Measurements from ENCODE around the gene B3GAT1. TPM values are rescaled to one million over a fixed set of nuclear protein-coding genes. Genes with fewer than 3 reads are reported as not detected.
A peak's percentile ranks its signal among the peaks of the same experiment; 100 is the strongest.

The B3GAT1 gene, protein sequence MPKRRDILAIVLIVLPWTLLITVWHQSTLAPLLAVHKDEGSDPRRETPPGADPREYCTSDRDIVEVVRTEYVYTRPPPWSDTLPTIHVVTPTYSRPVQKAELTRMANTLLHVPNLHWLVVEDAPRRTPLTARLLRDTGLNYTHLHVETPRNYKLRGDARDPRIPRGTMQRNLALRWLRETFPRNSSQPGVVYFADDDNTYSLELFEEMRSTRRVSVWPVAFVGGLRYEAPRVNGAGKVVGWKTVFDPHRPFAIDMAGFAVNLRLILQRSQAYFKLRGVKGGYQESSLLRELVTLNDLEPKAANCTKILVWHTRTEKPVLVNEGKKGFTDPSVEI
- total RNA-seq: 0.74 TPM

DNA sequence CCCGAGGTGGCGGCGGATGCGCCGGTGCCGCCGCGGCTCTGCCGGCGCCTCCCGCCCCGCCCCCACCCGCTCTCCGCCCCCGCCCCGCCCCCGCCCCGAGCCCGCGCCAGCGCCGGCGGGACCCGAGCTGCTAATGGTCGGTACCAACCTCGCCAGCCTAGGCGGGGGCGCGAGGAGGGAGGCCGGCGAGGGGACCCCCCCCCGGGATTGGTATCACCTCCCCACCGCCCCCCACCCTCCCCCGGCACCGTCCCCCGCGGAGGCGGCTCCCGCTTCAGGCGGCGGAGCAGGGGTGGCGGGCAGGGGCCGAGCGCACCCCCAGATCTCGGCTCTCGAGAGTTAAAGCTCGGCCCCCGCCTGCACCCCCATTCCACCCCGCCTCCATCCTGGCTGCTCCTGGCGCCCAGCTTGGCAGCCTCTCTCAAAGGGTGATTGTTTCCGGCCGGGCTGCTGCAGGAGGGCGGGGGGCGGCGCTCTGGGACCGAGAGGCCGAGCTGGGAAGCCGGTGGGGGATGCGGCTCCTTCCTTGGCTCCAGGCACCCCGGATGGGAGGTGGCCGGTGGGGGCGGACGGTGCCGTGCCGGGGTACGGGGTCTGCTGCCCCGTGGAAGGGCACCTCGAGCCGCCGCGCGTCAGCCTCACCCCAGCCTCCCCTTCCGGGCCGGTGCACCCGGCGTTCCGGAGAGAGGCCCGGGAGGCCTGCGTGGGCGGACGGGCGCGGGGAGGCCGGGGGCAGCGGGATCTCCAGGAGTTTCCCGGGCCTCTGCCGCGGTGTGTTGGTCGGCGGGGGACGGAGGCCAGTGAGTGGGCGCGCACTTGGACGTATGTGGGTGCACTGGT is at the start of gene B3GAT1:
Gene B3GAT1 (minus strand): TSS at position 40 of the 840 bp plus-strand sequence. CDS start 24,583 bp downstream, outside the sequence.
- peaks cover 9% of the 10 kb centered on the region for H3K27me3 ChIP-seq
- TF ChIP-seq POLR2A (IDR thresholded peaks at IDR 0.05) (no peak), POLR2AphosphoS5 (IDR thresholded peaks at IDR 0.05; ENCODE audit: insufficient read depth in 1 of 2, low read depth in 1 of 2) (no peak)
- TF ChIP-seq, protein P1, sequence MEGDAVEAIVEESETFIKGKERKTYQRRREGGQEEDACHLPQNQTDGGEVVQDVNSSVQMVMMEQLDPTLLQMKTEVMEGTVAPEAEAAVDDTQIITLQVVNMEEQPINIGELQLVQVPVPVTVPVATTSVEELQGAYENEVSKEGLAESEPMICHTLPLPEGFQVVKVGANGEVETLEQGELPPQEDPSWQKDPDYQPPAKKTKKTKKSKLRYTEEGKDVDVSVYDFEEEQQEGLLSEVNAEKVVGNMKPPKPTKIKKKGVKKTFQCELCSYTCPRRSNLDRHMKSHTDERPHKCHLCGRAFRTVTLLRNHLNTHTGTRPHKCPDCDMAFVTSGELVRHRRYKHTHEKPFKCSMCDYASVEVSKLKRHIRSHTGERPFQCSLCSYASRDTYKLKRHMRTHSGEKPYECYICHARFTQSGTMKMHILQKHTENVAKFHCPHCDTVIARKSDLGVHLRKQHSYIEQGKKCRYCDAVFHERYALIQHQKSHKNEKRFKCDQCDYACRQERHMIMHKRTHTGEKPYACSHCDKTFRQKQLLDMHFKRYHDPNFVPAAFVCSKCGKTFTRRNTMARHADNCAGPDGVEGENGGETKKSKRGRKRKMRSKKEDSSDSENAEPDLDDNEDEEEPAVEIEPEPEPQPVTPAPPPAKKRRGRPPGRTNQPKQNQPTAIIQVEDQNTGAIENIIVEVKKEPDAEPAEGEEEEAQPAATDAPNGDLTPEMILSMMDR (IDR thresholded peaks at IDR 0.05): no peak
- DNase-seq (ENCODE audit: extremely low spot score in 2 of 2): no peak
- no peaks in the 10 kb centered on the region for H3K9me3 ChIP-seq
- H3K36me3 ChIP-seq: no peaks in the 10 kb centered on the region
- peaks cover 17% of the 10 kb centered on the region for H3K4me1 ChIP-seq
- H3K4me3 ChIP-seq: peak within 1 kb of the TSS; percentile 37 to 52
- intact Hi-C loops (cut with DNase I): no loop called here
- H3K27ac ChIP-seq: no peak within 1 kb of the TSS

DNA sequence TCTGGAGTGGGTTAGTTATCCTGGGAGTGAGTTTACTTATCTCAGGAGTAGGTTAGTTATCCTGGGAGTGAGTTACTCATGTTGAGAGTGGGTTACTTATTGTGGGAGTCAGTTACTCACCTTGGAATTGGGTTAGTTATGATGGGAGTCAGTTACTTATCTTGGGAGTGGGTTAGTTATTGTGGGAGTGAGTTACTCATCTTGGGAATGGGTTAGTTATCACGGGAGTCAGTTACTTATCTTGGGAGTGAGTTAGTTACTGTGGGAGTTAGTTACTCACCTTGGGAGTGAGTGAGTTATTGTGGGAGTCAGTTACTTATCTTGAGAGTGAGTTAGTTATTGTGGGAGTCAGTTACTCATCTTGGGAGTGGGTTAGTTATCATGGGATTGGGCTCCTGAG is 49.6 kb upstream of the B3GAT1 start:
- no peak for DNase-seq (ENCODE audit: extremely low spot score in 2 of 2)
- intact Hi-C loops (cut with DNase I): no loop called here
- no peaks in the 10 kb centered on the region for H3K27me3 ChIP-seq
- no peak overlapping the region for H3K27ac ChIP-seq
- no peaks in the 10 kb centered on the region for H3K36me3 ChIP-seq
- H3K4me1 ChIP-seq: no peaks in the 10 kb centered on the region
- peaks cover 3% of the 10 kb centered on the region for H3K9me3 ChIP-seq
- TF ChIP-seq, protein P1 (IDR thresholded peaks at IDR 0.05): no peak
- no peak for TF ChIP-seq POLR2AphosphoS5 (IDR thresholded peaks at IDR 0.05; ENCODE audit: insufficient read depth in 1 of 2, low read depth in 1 of 2)
- TF ChIP-seq POLR2A (IDR thresholded peaks at IDR 0.05): no peak
- no peak overlapping the region for H3K4me3 ChIP-seq

DNA sequence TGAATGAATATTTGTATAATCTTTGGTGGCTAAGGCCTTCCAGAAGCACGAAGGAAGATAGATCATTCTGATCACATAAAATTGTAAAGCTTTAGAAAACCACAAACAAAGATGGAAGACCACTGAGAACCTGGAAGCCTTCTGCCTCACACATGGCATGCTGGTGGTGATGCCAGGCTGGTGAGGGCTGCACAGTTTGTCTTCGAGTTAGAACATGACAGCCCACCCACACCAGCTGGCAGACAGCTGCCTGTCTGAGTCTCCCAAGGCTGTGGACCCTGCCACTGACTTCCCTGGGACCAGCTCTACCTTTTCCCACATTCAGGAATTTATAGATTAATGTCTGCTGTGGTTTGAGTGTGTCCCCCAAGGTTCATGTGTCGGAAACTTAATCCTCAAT is 48.8 kb upstream of the B3GAT1 start:
- TF ChIP-seq POLR2AphosphoS5 (IDR thresholded peaks at IDR 0.05; ENCODE audit: insufficient read depth in 1 of 2, low read depth in 1 of 2) (no peak), POLR2A (IDR thresholded peaks at IDR 0.05) (no peak)
- TF ChIP-seq, protein P1 (IDR thresholded peaks at IDR 0.05): no peak
- no peaks in the 10 kb centered on the region for H3K27me3 ChIP-seq
- H3K9me3 ChIP-seq: peaks cover 3% of the 10 kb centered on the region
- no peak overlapping the region for H3K27ac ChIP-seq
- intact Hi-C loops (cut with DNase I): no loop called here
- no peak for DNase-seq (ENCODE audit: extremely low spot score in 2 of 2)
- H3K4me1 ChIP-seq: no peaks in the 10 kb centered on the region
- H3K36me3 ChIP-seq: no peaks in the 10 kb centered on the region
- no peak overlapping the region for H3K4me3 ChIP-seq

DNA sequence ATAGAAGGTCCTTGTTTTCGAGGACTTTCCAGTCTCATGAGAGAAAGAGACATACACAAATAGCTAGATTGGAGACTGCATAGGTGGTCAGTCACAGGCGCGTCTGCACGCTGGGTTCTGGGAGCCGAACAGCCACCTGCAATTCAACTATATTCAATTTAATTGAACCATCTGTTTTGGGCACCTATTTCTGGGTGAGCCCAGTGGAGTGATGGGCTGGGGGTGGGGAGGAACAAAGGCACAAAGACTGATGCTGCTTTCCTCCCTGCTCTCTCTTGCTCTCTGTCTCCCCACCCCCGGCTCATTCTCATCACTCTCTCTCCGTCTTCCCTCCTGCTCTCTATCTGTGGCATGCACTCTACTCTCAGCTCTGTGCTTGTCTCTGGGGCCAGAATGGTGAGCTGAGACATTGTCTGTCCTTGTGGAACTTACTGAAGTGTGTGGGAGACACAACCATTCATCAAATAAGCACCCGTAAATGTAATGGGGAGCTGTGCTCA is 48.1 kb upstream of the B3GAT1 start:
- no peak for TF ChIP-seq POLR2A (IDR thresholded peaks at IDR 0.05)
- TF ChIP-seq, protein P1 (IDR thresholded peaks at IDR 0.05): no peak
- no peak for TF ChIP-seq POLR2AphosphoS5 (IDR thresholded peaks at IDR 0.05; ENCODE audit: insufficient read depth in 1 of 2, low read depth in 1 of 2)
- H3K9me3 ChIP-seq: peaks cover 3% of the 10 kb centered on the region
- no peaks in the 10 kb centered on the region for H3K27me3 ChIP-seq
- no peak overlapping the region for H3K4me3 ChIP-seq
- intact Hi-C loops (cut with DNase I): no loop called here
- no peaks in the 10 kb centered on the region for H3K36me3 ChIP-seq
- H3K27ac ChIP-seq: no peak overlapping the region
- no peaks in the 10 kb centered on the region for H3K4me1 ChIP-seq
- no peak for DNase-seq (ENCODE audit: extremely low spot score in 2 of 2)
